ENCODE results near the gene NAGS.
"Not testable (repeated sequence)": the region's sequence is repeated elsewhere in the genome, so short reads cannot be mapped to it uniquely, and the experiment has no call there.

NAGS gene

GRCh38 chr17:43986225-43986981 is 18.0 kb upstream of the NAGS start:
- DNase-seq = no peak

GRCh38 chr17:43987131-43988021 is 17.0 kb upstream of the NAGS start:
- DNase-seq = no peak

- no peak for DNase-seq
Observed at GRCh38 chr17:43988301-43988700, 16.1 kb upstream of the NAGS start.

DNA sequence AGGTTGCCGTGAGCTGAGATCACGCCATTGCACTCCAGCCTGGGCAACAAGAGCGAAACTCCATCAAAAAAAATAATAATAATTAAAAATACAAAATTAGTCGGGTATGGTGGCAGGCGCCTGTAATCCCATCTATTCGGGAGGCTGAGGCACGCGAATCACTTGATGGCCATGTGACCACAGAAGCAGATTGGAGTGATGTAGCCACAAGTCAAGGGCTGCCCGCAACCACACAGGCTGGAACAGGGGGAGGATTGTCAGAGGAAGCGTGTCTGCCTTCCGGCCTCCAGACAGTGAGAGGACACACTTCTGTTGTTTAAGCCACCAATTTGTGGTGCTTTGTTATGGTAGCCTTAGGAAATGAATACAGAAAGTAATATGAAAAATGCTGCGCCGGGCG is 11.8 kb upstream of the NAGS start:
- DNase-seq = no peak

GRCh38 chr17:43994272-43995149 is 9.9 kb upstream of the NAGS start:
- DNase-seq = peak; percentile 58

- no peak for DNase-seq
Observed at GRCh38 chr17:43995150-43995471, 9.3 kb upstream of the NAGS start.

DNA sequence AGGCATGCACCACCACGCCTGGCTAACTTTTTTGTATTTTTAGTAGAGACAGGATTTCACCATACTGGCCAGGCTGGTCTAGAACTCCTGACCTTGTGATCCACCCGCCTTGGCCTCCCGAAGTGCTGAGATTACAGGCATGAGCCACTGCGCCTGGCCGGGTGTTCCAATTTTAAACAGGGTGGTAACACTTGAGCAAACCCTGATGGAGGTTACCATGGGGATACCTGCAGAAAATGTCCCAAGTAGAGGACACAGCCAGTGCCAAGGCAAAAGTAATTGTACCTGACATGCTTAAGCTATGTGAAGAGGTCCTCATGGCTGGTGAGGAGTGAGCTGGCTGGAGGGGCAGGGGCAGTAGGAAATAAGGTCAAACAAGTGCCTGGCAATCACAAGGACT is 7.2 kb upstream of the NAGS start:
- DNase-seq = not testable (repeated sequence)

DNA sequence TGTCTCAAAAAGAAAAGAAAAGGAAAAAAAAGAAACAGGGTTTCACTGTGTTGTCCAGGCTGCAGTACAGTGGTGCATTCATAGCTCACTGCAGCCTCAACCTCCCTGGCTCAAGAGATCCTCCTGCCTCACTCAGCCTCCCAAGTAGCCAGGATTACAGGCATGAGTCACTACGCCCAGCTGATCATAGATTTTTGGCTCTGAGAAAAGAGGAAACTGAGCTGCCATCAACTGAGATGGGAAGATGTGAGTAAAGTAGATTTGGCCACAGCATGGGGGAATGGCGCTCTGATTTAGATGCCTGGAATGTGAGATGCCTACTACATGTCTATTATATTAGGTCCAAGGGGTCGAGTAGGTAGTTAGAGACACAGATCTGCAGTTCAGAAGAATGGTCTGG is 5.9 kb upstream of the NAGS start:
- DNase-seq = no peak

- DNase-seq = no peak
Observed at GRCh38 chr17:43999024-43999423, 5.4 kb upstream of the NAGS start.

DNA sequence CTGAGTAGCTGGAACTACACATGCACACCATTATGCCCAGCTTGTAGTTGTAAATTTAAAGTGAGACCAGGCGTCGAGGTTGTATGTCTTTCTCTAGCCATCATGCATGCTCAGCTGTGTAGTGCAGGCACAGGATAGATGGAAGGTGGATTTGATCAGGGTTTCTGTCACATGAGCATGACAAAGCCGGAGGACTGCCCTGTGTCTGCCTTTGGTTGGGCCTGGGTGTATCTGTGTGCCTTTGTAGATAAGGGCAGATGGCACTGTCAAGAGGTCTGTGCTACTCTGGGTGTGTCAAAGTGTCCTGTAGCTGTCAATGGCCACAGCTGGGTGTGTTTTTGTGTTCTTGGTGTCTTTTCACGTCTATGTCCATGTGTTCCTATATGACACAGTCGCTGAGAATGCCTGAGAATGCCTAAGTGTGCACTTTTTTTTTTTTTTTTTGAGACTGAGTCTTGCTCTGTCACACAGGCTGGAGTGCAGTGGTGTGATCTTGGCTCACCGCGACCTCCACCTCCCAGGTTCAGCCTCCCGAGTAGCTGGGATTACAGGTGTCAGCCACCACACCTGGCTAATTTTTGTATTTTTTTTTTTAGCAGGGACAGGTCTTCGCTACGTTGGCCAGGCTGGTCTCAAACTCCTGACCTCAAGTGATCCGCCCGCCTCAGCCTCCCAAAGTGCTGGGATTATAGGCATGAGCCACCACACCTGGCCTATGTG is 4.1 kb upstream of the NAGS start:
- no peak for DNase-seq

DNA sequence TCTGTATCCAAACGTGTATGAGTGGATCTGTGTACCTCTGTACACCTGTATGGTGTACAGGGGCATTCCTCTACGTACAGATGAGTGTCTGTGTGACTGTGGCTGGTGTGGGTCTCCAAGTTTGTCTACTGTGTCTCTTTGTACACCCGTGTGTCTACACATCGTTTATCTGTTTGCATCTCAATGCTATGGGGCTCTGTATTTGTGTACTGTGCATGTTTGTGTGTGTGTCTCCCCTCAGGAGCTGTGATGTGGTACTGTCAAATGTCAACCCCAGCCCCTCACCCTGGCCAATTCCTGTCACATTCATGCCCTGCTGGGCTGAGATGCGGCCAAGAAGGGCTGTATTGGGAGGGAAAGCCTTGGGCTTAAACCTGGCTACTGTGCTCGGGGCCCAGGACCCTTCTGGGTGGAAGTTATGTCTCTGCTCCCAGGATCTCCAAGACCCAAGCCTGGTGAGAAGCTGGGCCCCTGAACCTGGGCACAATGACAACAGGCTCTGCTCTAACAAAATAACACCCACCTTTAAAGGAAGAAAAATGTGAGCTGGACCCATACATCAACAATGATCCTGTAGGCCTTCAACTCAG is 3.5 kb upstream of the NAGS start:
- no peak for DNase-seq

DNA sequence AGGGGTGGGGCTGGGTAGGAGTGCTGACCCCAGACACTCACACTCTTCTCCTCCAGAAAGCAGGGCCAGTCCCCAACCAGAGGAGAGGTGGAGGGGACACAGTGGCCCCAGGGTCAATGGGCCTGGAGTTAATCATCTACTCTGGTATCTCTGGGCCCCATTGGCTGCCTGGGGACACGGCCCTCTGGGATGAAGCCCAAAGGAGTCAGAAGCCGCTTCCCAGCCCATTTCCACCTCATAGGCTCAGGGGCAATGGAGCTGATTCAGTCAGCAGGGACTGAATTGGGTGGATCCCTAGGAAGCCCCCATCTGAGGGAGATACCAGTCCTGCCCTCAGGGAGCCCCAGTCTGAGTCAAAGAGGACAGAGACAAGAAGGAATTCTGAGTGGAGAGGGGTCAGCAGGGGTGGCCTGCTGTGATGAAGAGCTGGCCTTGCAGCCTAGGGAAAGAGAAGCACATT is 2.9 kb upstream of the NAGS start:
- DNase-seq = no peak

GRCh38 chr17:44002141-44002848 is 2.1 kb upstream of the NAGS start:
- DNase-seq = no peak

GRCh38 chr17:44004761-44005526 is 522 bp downstream of the NAGS start:
- DNase-seq = no peak

GRCh38 chr17:44005527-44006271 is 1.3 kb downstream of the NAGS start:
- DNase-seq = no peak

DNA sequence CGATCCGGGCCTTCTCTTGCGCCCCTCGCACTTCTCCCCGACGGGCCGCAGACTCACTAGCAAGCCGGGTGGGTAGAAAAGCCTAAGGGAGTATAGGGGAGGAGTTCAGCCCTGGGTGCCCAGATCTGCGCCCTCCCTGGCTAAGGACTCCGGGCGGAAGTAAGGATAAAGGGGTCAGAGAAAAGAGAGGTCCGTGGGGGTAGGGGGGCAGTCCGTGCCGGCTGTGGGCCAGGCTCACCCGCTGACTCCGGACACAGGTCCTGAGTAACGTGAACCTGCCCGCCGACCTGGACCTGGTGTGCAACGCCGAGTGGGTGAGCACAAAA is 1.8 kb downstream of the NAGS start:
- DNase-seq = no peak

GRCh38 chr17:44006598-44007345 is 2.4 kb downstream of the NAGS start:
- DNase-seq = peak; percentile 67

- DNase-seq = no peak
Observed at GRCh38 chr17:44007346-44008204, 3.2 kb downstream of the NAGS start.

Data from NCI-H2107 (cell line).